ENCODE data around the gene DUS2. TPM values are rescaled to one million over a fixed set of nuclear protein-coding genes. Genes with fewer than 3 reads are reported as not detected.

The DUS2 gene
- 23.7 and 35.8 TPM in 2 replicates for total RNA-seq (2014; rRNA removed; shearing (Covaris generic); ENCODE audit: low replicate concordance)

DNA sequence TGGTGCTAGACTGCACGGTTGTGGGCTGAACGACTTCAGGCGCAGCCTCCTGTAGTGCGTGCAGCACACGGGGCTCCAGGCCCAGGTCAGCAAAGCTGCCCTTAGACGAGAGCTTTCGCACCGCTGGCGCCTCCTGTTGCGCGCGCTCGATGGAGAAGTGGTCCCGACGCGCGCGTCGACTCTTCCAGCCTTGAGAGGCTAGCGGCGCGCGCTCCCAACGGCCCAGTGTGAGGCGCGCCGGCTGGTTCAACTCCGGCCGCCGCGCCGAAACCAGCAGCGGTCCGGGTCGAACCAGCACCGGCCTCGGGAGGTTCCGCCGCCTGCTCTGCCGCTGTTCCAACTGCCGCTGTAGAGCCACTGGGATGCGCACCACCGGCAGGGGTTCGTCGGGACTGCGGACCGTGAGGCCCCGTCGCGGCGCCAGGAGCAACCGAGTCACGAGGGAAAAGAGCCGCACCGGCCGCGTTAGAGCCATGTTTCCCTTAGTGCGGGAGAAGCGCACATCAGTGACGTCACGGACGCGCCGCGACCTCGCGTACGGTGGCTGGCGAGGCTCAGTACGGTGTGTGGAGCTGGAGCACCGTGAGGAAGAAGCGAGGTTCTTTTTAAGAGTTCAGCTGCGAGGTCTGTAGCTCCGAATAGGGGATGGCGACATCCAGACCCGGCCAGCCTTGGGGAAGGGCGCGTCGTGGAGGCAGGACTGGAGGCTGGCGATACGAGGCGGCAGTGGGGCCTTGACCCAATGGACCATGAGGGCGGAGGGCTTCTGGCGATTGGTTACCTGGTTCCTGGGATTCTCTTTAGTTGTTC lies at the start of gene DUS2, which contains the start of gene DDX28:
DUS2 (plus strand) TSS at position 557 of the 810 bp plus-strand sequence. CDS start 14,740 bp downstream, outside the sequence.
DDX28 (minus strand) TSS at position 505 of the 810 bp plus-strand sequence; CDS start at position 475, 30 bp downstream.
- H3K36me3 ChIP-seq (ENCODE audit: insufficient read depth, low read length) = peaks cover 32% of the 10 kb centered on the region
- H3K9me2 ChIP-seq (replicated peaks; ENCODE audit: insufficient read depth, low read length) = no peaks in the 10 kb centered on the region
- peak within 1 kb of the TSS; percentile 90 for H3K9ac ChIP-seq (ENCODE audit: low read length)
- H3K4me2 ChIP-seq (ENCODE audit: low read depth, low read length, poor library complexity, severe bottlenecking) = peak within 1 kb of the TSS; percentile 98
- H3K27me3 ChIP-seq (ENCODE audit: low read length) = no peaks in the 10 kb centered on the region
- H3K9me3 ChIP-seq (ENCODE audit: low read length) = no peaks in the 10 kb centered on the region
- peak; percentile 97 for DNase-seq
- peak within 1 kb of the TSS; percentile 45; the same call in 1 of the 2 replicates for H2AFZ ChIP-seq (ENCODE audit: low read length)
- H3K4me3 ChIP-seq (ENCODE audit: low read length) = peak within 1 kb of the TSS; percentile 91
- peaks cover 14% of the 10 kb centered on the region for H4K20me1 ChIP-seq (ENCODE audit: insufficient read depth, low read depth, low read length)
- peak within 1 kb of the TSS; percentile 62 for H3K27ac ChIP-seq (ENCODE audit: low read length)
- H3K4me1 ChIP-seq (ENCODE audit: low read length) = peaks cover 21% of the 10 kb centered on the region
- H3K79me2 ChIP-seq (ENCODE audit: low read length) = peaks cover 48% of the 10 kb centered on the region

DNA sequence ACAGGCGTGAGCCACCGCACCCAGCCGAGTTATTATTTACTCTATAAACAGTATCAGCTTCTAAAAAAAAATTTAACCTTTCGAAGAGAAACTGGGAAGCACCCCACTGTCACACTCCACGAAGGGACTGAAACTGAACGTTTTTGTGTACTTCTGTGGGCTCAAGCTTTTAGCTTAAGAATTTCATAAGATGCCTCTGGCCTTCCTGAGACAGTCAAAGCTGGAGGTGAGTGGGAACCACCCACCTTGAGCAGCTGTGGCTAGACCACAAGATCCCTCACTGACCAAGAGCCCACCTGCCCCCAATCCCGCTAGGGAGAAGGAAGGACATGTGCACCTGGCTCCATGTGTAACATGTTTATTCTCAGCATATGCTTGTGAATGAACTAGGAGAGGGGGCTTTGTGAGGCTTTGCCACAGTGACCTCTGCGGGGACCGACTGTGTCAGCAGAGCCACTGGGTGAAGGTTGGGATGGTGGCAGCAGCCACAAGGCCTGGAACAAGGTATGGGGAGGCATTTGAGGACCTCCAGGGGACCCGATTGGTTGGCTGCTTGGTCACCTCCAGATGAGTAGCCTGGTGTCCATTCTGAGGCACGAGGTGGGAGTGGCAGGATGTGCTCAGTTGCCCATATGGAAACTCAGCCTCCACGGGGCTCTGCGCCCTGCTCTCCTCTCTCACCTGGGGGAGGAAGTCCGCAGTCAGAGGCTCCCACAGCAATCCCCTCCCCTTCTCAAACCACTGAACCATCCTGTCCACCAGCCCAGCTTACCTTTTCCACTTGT lies 47.6 kb upstream of the DUS2 start:
- H3K4me2 ChIP-seq (ENCODE audit: low read depth, low read length, poor library complexity, severe bottlenecking) = no peak overlapping the region
- no peaks in the 10 kb centered on the region for H3K4me1 ChIP-seq (ENCODE audit: low read length)
- no peaks in the 10 kb centered on the region for H3K36me3 ChIP-seq (ENCODE audit: insufficient read depth, low read length)
- H3K9me2 ChIP-seq (replicated peaks; ENCODE audit: insufficient read depth, low read length) = no peaks in the 10 kb centered on the region
- H3K9me3 ChIP-seq (ENCODE audit: low read length) = no peaks in the 10 kb centered on the region
- H3K27me3 ChIP-seq (ENCODE audit: low read length) = no peaks in the 10 kb centered on the region
- H3K9ac ChIP-seq (ENCODE audit: low read length) = no peak overlapping the region
- no peaks in the 10 kb centered on the region for H4K20me1 ChIP-seq (ENCODE audit: insufficient read depth, low read depth, low read length)
- no peaks in the 10 kb centered on the region for H3K79me2 ChIP-seq (ENCODE audit: low read length)
- no peak overlapping the region for H2AFZ ChIP-seq (ENCODE audit: low read length)
- H3K27ac ChIP-seq (ENCODE audit: low read length) = no peak overlapping the region
- H3K4me3 ChIP-seq (ENCODE audit: low read length) = no peak overlapping the region
- DNase-seq = no peak

DNA sequence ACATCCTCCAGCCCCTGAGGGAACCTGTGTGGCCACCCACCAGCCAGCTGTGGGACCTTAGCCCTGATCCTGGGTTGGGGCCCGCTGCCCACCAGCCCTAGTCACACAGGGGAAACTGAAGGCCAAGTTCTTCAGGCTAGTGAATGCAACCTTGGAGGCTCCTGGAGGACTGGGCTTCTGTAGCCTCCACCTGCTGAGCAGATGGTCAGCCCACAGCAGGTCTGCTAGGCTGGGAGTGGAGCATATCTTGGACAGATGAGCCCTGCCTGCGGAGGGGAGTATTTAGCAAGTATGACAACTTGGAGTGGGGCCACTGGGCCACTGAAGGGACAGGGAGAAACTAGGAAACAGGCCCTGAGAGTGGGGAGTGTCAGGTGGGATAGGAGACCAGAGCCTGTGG lies 46.9 kb upstream of the DUS2 start:
- H2AFZ ChIP-seq (ENCODE audit: low read length) = no peak overlapping the region
- no peak for DNase-seq
- no peak overlapping the region for H3K27ac ChIP-seq (ENCODE audit: low read length)
- no peaks in the 10 kb centered on the region for H3K9me2 ChIP-seq (replicated peaks; ENCODE audit: insufficient read depth, low read length)
- H3K4me1 ChIP-seq (ENCODE audit: low read length) = no peaks in the 10 kb centered on the region
- H3K27me3 ChIP-seq (ENCODE audit: low read length) = no peaks in the 10 kb centered on the region
- no peaks in the 10 kb centered on the region for H4K20me1 ChIP-seq (ENCODE audit: insufficient read depth, low read depth, low read length)
- no peaks in the 10 kb centered on the region for H3K36me3 ChIP-seq (ENCODE audit: insufficient read depth, low read length)
- no peak overlapping the region for H3K9ac ChIP-seq (ENCODE audit: low read length)
- no peak overlapping the region for H3K4me2 ChIP-seq (ENCODE audit: low read depth, low read length, poor library complexity, severe bottlenecking)
- no peaks in the 10 kb centered on the region for H3K79me2 ChIP-seq (ENCODE audit: low read length)
- no peaks in the 10 kb centered on the region for H3K9me3 ChIP-seq (ENCODE audit: low read length)
- no peak overlapping the region for H3K4me3 ChIP-seq (ENCODE audit: low read length)

DNA sequence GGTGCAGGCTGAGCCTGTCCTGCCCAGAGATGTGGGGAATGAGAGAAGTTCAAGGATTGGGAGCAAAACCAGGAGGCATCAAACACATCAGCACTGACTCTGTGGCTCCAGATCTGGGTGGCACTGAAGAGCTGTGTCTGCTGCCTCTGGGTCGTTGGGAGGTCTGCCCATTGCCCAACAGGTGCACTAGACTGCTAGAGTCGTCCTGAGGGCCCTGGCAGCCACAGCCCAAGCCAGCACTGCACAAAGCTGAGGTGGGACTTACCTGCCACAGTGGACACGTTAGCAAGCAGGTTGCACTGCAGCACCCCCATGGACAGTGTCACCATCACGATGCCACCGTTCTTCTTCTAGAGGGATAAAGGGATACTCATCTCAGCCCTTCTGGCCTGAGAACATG lies 46.1 kb upstream of the DUS2 start:
- no peak for DNase-seq
- no peak overlapping the region for H3K9ac ChIP-seq (ENCODE audit: low read length)
- no peaks in the 10 kb centered on the region for H3K36me3 ChIP-seq (ENCODE audit: insufficient read depth, low read length)
- no peaks in the 10 kb centered on the region for H3K4me1 ChIP-seq (ENCODE audit: low read length)
- no peak overlapping the region for H3K4me3 ChIP-seq (ENCODE audit: low read length)
- H4K20me1 ChIP-seq (ENCODE audit: insufficient read depth, low read depth, low read length) = no peaks in the 10 kb centered on the region
- no peaks in the 10 kb centered on the region for H3K9me3 ChIP-seq (ENCODE audit: low read length)
- H3K79me2 ChIP-seq (ENCODE audit: low read length) = no peaks in the 10 kb centered on the region
- no peak overlapping the region for H3K4me2 ChIP-seq (ENCODE audit: low read depth, low read length, poor library complexity, severe bottlenecking)
- no peaks in the 10 kb centered on the region for H3K9me2 ChIP-seq (replicated peaks; ENCODE audit: insufficient read depth, low read length)
- no peak overlapping the region for H3K27ac ChIP-seq (ENCODE audit: low read length)
- no peak overlapping the region for H2AFZ ChIP-seq (ENCODE audit: low read length)
- no peaks in the 10 kb centered on the region for H3K27me3 ChIP-seq (ENCODE audit: low read length)

DNA sequence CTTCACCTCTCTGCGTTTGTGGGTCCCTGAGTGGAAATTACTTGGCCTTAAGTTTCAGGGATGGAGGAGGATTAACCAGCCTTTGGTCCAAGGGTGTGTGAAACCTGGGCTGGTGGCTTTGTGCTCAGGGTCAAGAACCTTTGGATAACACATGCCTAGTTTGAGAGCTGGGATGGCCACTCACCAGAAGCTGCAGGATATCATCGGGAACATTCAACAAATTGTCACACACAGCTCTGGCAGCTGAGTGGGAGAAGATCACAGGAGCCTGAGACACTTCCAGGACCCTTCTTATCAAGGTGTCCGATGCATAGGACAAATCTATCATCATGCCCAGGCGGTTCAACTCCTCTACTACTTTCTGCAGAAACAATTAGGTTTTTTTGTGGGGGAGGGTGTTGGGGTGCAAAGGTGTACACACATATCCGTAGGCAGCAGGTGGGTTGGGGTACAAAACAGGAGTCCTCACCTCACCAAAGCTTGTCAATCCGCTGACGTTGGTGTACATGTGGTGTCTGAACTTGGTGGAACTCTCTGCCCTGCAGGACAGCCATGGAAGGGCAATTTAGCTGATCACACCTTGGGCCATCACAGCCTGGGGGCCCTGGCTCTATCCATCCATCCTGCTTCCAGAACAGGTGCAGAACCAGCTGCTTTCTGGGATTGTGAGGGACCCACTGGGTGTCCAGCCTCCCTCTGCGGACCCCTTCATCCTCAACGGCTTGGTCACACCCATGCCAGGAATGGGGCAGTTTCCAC lies 45.4 kb upstream of the DUS2 start:
- Histone ChIP-seq H3K36me3 (ENCODE audit: insufficient read depth, low read length) (no peaks in the 10 kb centered on the region), H3K4me3 (ENCODE audit: low read length) (no peak overlapping the region), H3K27me3 (ENCODE audit: low read length) (no peaks in the 10 kb centered on the region), H3K9ac (ENCODE audit: low read length) (no peak overlapping the region), H4K20me1 (ENCODE audit: insufficient read depth, low read depth, low read length) (no peaks in the 10 kb centered on the region), H3K9me2 (replicated peaks; ENCODE audit: insufficient read depth, low read length) (no peaks in the 10 kb centered on the region), H3K4me1 (ENCODE audit: low read length) (no peaks in the 10 kb centered on the region), H2AFZ (ENCODE audit: low read length) (no peak overlapping the region), H3K9me3 (ENCODE audit: low read length) (no peaks in the 10 kb centered on the region), H3K27ac (ENCODE audit: low read length) (no peak overlapping the region), H3K4me2 (ENCODE audit: low read depth, low read length, poor library complexity, severe bottlenecking) (no peak overlapping the region), H3K79me2 (ENCODE audit: low read length) (no peaks in the 10 kb centered on the region)
- DNase-seq = no peak

DNA sequence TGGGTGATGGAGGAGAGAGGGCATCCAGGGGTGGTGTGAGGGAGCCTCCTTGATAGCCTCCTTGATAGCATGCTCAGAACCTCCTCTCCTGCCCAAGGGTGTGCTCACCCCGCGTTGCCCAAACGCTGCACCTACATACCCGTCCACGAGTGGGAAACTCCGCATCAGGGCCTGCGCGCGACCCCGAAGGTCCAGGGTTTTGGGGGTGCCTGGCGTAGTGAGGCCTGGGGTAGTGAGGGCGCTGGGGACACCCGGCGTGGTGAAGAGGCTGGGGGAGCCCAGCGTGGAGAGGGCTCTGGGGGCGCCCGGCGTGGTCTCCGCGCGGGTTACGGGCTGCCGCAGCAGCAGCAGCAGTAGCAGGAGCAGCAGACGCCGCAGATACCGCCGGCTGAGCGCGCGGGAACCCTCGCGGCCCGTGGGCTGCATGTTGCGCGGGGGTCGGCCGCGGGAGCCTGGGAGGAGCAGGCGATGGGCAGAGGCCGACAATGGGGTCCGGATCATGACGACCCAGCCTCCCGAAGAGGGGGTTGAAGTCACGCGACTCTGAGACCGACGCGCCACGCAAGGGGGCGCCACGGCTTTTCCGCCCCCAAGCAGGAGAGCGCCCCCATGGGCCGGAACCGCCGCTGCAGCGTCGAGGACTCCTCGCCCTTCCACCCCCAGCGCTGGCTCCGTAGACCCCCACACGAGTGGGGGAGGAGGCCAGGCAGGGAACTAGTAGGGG lies 43.0 kb upstream of the DUS2 start, which contains the start of gene DPEP3:
DPEP3 (minus strand) TSS at position 545 of the 724 bp plus-strand sequence; CDS start at position 426, 119 bp downstream.
- Histone ChIP-seq H3K36me3 (ENCODE audit: insufficient read depth, low read length) (no peaks in the 10 kb centered on the region), H3K9me2 (replicated peaks; ENCODE audit: insufficient read depth, low read length) (no peaks in the 10 kb centered on the region), H3K27ac (ENCODE audit: low read length) (no peak within 1 kb of the TSS), H3K79me2 (ENCODE audit: low read length) (no peaks in the 10 kb centered on the region), H3K9ac (ENCODE audit: low read length) (no peak within 1 kb of the TSS), H3K9me3 (ENCODE audit: low read length) (no peaks in the 10 kb centered on the region), H3K4me1 (ENCODE audit: low read length) (peaks cover 6% of the 10 kb centered on the region; the same call in 1 of the 2 replicates), H3K27me3 (ENCODE audit: low read length) (no peaks in the 10 kb centered on the region), H3K4me2 (ENCODE audit: low read depth, low read length, poor library complexity, severe bottlenecking) (no peak within 1 kb of the TSS), H3K4me3 (ENCODE audit: low read length) (no peak within 1 kb of the TSS), H2AFZ (ENCODE audit: low read length) (no peak within 1 kb of the TSS), H4K20me1 (ENCODE audit: insufficient read depth, low read depth, low read length) (no peaks in the 10 kb centered on the region)
- no peak for DNase-seq

DNA sequence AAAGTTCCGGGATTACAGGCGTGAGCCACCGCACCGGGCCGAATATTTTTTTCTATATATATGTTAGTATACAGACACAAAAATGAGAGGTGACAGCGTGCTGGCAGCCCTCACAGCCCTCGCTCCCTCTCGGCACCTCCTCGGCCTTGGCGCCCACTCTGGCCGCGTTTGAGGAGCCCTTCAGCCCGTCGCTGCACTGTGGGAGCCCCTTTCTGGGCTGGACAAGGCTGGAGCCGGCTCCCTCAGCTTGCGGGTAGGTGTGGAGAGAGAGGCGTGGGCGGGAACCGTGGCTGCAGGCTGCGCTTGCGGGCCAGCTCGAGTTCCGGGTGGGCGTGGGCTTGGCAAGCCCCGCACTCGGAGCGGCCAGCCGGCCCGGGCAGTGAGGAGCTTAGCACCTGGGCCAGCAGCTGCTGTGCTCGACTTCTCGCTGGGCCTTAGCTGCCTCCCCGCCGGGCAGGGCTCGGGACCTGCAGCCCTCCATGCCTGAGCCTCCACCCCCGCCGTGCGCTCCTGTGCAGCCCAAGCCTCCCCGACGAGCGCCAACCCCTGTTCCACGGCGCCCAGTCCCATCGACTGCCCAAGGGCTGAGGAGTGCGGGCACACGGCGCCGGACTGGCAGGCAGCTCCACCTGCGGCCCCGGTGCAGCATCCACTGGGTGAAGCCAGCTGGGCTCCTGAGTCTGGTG lies 40.9 kb upstream of the DUS2 start:
- Histone ChIP-seq H3K9me2 (replicated peaks; ENCODE audit: insufficient read depth, low read length) (no peaks in the 10 kb centered on the region), H2AFZ (ENCODE audit: low read length) (no peak overlapping the region), H3K9ac (ENCODE audit: low read length) (no peak overlapping the region), H3K36me3 (ENCODE audit: insufficient read depth, low read length) (no peaks in the 10 kb centered on the region), H3K27me3 (ENCODE audit: low read length) (no peaks in the 10 kb centered on the region), H3K4me3 (ENCODE audit: low read length) (no peak overlapping the region), H3K79me2 (ENCODE audit: low read length) (no peaks in the 10 kb centered on the region), H3K4me1 (ENCODE audit: low read length) (peaks cover 6% of the 10 kb centered on the region; the same call in 1 of the 2 replicates), H3K27ac (ENCODE audit: low read length) (no peak overlapping the region), H3K4me2 (ENCODE audit: low read depth, low read length, poor library complexity, severe bottlenecking) (no peak overlapping the region), H3K9me3 (ENCODE audit: low read length) (no peaks in the 10 kb centered on the region), H4K20me1 (ENCODE audit: insufficient read depth, low read depth, low read length) (no peaks in the 10 kb centered on the region)
- no peak for DNase-seq
